ENCODE data around the gene EDN2. TPM values are rescaled to one million over a fixed set of nuclear protein-coding genes. Genes with fewer than 3 reads are reported as not detected.

Gene EDN2
- total RNA-seq, 1 experiment from 2014 or later, result 0.55 TPM

- no peaks in the 10 kb centered on the region for H3K27me3 ChIP-seq (ENCODE audit: control insufficient read depth, insufficient read depth, low read length)
- no peak for DNase-seq
- no peak overlapping the region for H3K4me3 ChIP-seq (ENCODE audit: insufficient read depth, low read depth, low read length)
- no peaks in the 10 kb centered on the region for H3K36me3 ChIP-seq (replicated peaks; ENCODE audit: control insufficient read depth, insufficient read depth, low read length)
These were observed 8.5 kb downstream of the EDN2 start for GRCh38 chr1:41475859-41476567.

GRCh38 chr1:41475346-41475745, 9.1 kb downstream of the EDN2 start:
- no peaks in the 10 kb centered on the region for H3K27me3 ChIP-seq (ENCODE audit: control insufficient read depth, insufficient read depth, low read length)
- no peak for DNase-seq
- H3K4me3 ChIP-seq (ENCODE audit: insufficient read depth, low read depth, low read length), result no peak overlapping the region
- H3K36me3 ChIP-seq (replicated peaks; ENCODE audit: control insufficient read depth, insufficient read depth, low read length), result no peaks in the 10 kb centered on the region

GRCh38 chr1:41474490-41475271, 9.8 kb downstream of the EDN2 start:
- Histone ChIP-seq H3K27me3 (ENCODE audit: control insufficient read depth, insufficient read depth, low read length) (no peaks in the 10 kb centered on the region), H3K36me3 (replicated peaks; ENCODE audit: control insufficient read depth, insufficient read depth, low read length) (no peaks in the 10 kb centered on the region), H3K4me3 (ENCODE audit: insufficient read depth, low read depth, low read length) (no peak overlapping the region)
- DNase-seq, result peak; percentile 79

GRCh38 chr1:41473738-41474362, 10.6 kb downstream of the EDN2 start:
- no peak overlapping the region for H3K4me3 ChIP-seq (ENCODE audit: insufficient read depth, low read depth, low read length)
- no peak for DNase-seq
- no peaks in the 10 kb centered on the region for H3K36me3 ChIP-seq (replicated peaks; ENCODE audit: control insufficient read depth, insufficient read depth, low read length)
- no peaks in the 10 kb centered on the region for H3K27me3 ChIP-seq (ENCODE audit: control insufficient read depth, insufficient read depth, low read length)

- H3K36me3 ChIP-seq (replicated peaks; ENCODE audit: control insufficient read depth, insufficient read depth, low read length), result no peaks in the 10 kb centered on the region
- H3K27me3 ChIP-seq (ENCODE audit: control insufficient read depth, insufficient read depth, low read length), result no peaks in the 10 kb centered on the region
- DNase-seq, result no peak
- H3K4me3 ChIP-seq (ENCODE audit: insufficient read depth, low read depth, low read length), result no peak overlapping the region
These were observed 12.8 kb downstream of the EDN2 start for GRCh38 chr1:41471658-41472057.

- no peak for DNase-seq
- Histone ChIP-seq H3K36me3 (replicated peaks; ENCODE audit: control insufficient read depth, insufficient read depth, low read length) (no peaks in the 10 kb centered on the region), H3K4me3 (ENCODE audit: insufficient read depth, low read depth, low read length) (no peak overlapping the region), H3K27me3 (ENCODE audit: control insufficient read depth, insufficient read depth, low read length) (no peaks in the 10 kb centered on the region)
These were observed 14.8 kb downstream of the EDN2 start for GRCh38 chr1:41469706-41470105.

- no peaks in the 10 kb centered on the region for H3K27me3 ChIP-seq (ENCODE audit: control insufficient read depth, insufficient read depth, low read length)
- no peak for DNase-seq
- H3K36me3 ChIP-seq (replicated peaks; ENCODE audit: control insufficient read depth, insufficient read depth, low read length), result no peaks in the 10 kb centered on the region
- H3K4me3 ChIP-seq (ENCODE audit: insufficient read depth, low read depth, low read length), result no peak overlapping the region
These were observed 16.2 kb downstream of the EDN2 start for GRCh38 chr1:41468122-41468762.

- no peaks in the 10 kb centered on the region for H3K36me3 ChIP-seq (replicated peaks; ENCODE audit: control insufficient read depth, insufficient read depth, low read length)
- H3K27me3 ChIP-seq (ENCODE audit: control insufficient read depth, insufficient read depth, low read length), result no peaks in the 10 kb centered on the region
- no peak for DNase-seq
- no peak overlapping the region for H3K4me3 ChIP-seq (ENCODE audit: insufficient read depth, low read depth, low read length)
These were observed 16.8 kb downstream of the EDN2 start for GRCh38 chr1:41467673-41468072.

GRCh38 chr1:41466146-41466545, 18.3 kb downstream of the EDN2 start:
- H3K36me3 ChIP-seq (replicated peaks; ENCODE audit: control insufficient read depth, insufficient read depth, low read length), result no peaks in the 10 kb centered on the region
- H3K27me3 ChIP-seq (ENCODE audit: control insufficient read depth, insufficient read depth, low read length), result no peaks in the 10 kb centered on the region
- DNase-seq, result no peak

GRCh38 chr1:41465741-41466140, 18.7 kb downstream of the EDN2 start:
- H3K36me3 ChIP-seq (replicated peaks; ENCODE audit: control insufficient read depth, insufficient read depth, low read length), result no peaks in the 10 kb centered on the region

More at GRCh38 chr1:41466146-41466545, 18.3 kb downstream of the EDN2 start:
- no peak overlapping the region for H3K4me3 ChIP-seq (ENCODE audit: insufficient read depth, low read depth, low read length)

GRCh38 chr1:41464885-41465284, 19.6 kb downstream of the EDN2 start:
- DNase-seq, result no peak
- H3K4me3 ChIP-seq (ENCODE audit: insufficient read depth, low read depth, low read length), result no peak overlapping the region
- no peaks in the 10 kb centered on the region for H3K36me3 ChIP-seq (replicated peaks; ENCODE audit: control insufficient read depth, insufficient read depth, low read length)
- no peaks in the 10 kb centered on the region for H3K27me3 ChIP-seq (ENCODE audit: control insufficient read depth, insufficient read depth, low read length)

More at GRCh38 chr1:41465741-41466140, 18.7 kb downstream of the EDN2 start:
- no peak for DNase-seq
- Histone ChIP-seq H3K27me3 (ENCODE audit: control insufficient read depth, insufficient read depth, low read length) (no peaks in the 10 kb centered on the region), H3K4me3 (ENCODE audit: insufficient read depth, low read depth, low read length) (no peak overlapping the region)

GRCh38 chr1:41463516-41463915, 21.0 kb downstream of the EDN2 start:
- no peak for DNase-seq
- H3K27me3 ChIP-seq (ENCODE audit: control insufficient read depth, insufficient read depth, low read length), result no peaks in the 10 kb centered on the region; the same call in 1 of the 2 replicates
- H3K36me3 ChIP-seq (replicated peaks; ENCODE audit: control insufficient read depth, insufficient read depth, low read length), result no peaks in the 10 kb centered on the region
- H3K4me3 ChIP-seq (ENCODE audit: insufficient read depth, low read depth, low read length), result no peak overlapping the region

GRCh38 chr1:41462680-41463004, 21.8 kb downstream of the EDN2 start:
- no peak overlapping the region for H3K4me3 ChIP-seq (ENCODE audit: insufficient read depth, low read depth, low read length)
- H3K36me3 ChIP-seq (replicated peaks; ENCODE audit: control insufficient read depth, insufficient read depth, low read length), result no peaks in the 10 kb centered on the region
- no peak for DNase-seq
- H3K27me3 ChIP-seq (ENCODE audit: control insufficient read depth, insufficient read depth, low read length), result no peaks in the 10 kb centered on the region; the same call in 1 of the 2 replicates

GRCh38 chr1:41461790-41462679, 22.4 kb downstream of the EDN2 start:
- Histone ChIP-seq H3K4me3 (ENCODE audit: insufficient read depth, low read depth, low read length) (no peak overlapping the region), H3K27me3 (ENCODE audit: control insufficient read depth, insufficient read depth, low read length) (no peaks in the 10 kb centered on the region; the same call in 1 of the 2 replicates), H3K36me3 (replicated peaks; ENCODE audit: control insufficient read depth, insufficient read depth, low read length) (no peaks in the 10 kb centered on the region)
- no peak for DNase-seq
